NCI-H2171 (cell line): ENCODE results near the gene HEATR5A.
"Not testable (repeated sequence)": the region's sequence is repeated elsewhere in the genome, so short reads cannot be mapped to it uniquely, and the experiment has no call there.

Experiments used
- DNase-seq: peaks from one replicate; lab custom pipeline; 2025; lab: John Stamatoyannopoulos, UW

HEATR5A gene

DNA sequence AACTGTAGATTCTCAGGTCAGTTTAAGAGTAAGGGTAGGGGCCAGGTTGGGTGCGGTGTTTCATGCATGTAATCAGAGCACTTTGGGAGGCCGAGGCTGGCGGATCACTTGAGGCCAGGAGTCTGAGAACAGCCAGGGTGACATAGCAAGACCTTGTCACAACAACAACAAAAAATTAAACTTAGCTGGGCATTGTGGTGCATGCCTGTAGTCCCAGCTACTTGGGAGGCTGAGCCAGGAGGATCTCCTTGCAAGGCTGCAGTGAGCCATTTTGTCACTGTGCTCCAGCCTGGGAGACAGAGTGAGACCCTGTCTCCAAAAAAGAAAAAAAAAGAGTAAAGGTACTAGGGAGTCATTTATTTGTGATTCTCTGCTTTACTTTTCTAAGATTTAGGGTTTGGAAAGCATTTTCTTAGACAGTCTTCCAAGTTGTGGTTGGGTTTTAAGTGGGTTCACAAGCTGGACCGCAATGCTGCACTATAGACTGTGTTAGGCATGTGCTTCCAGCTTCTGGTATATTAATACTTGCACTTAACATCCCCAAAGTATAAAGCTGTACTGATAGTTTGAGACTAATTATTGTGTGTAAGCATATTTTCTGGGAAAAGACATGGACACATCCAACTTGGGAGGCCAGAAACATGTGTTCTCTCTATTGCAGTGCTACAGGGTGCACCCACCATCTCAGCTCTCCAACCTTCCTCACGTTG lies 163.7 kb downstream of the HEATR5A start:
- DNase-seq: no peak

DNA sequence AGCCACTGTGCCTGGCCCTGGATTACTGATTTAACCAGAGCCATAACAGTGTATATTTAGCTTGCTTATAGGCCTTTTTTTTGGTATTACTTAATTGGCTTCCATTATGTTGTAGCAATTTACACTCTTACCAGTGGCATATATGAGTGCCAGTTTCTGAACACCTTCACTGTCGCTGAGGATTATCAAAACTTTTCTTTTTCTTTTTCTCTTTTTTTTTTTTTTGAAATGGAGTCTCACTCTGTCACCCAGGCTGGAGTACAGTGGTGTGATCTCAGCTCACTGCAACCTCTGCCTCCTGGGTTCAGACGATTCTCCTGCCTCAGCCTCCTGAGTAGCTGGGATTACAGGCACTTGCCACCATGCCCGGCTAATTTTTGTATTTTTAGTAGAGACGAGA lies 164.4 kb downstream of the HEATR5A start:
- not testable (repeated sequence) for DNase-seq

DNA sequence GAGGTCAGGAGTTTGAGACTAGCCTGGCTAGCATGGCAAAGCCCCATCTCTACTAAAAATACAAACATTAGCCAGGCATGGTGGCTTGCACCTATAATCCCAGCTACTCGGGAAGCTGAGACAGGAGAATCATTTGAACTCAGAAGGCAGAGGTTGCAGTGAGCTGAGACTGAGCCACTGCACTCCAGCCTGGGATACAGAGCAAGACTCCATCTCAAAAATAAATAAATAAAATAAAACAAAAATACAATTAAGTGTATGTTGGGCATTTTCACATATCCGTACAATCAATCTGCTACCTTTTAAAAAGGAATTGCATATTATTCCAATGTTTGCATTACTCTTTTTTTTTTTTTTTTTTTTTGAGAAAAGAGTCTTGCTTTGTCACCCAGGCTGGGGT lies 165.1 kb downstream of the HEATR5A start:
- no peak for DNase-seq

DNA sequence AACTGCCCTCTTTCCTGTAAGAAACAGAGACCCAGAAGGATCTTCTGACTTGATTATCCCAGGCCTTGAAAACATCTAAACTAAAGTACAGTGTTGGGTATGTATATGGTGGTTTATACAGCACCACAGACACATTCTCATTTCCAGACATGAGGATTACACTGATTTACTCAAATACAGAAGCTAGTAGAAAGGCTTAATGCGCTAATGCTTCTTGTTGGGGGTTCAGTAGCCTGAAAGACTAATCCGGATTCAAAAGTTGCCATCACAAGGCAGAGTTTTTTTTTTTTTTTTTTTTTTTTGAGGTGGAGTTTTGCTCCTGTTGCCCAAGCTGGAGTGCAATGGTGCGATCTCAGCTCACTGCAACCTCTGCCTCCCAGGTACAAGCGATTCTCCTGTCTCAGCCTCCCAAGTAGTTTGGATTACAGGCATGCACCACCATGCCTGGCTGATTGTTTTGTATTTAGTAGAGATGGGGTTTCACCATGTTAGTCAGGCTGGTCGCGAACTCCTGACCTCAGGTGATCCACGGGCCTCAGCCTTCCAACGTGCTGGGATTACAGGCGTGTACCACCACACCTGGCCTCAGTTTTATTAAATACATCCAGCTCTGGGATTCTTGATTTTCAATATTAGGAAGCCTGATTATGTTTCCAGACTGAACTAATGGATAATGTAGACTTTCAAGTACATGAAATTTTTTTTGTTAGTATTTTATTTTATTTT lies 166.4 kb downstream of the HEATR5A start:
- DNase-seq: no peak

DNA sequence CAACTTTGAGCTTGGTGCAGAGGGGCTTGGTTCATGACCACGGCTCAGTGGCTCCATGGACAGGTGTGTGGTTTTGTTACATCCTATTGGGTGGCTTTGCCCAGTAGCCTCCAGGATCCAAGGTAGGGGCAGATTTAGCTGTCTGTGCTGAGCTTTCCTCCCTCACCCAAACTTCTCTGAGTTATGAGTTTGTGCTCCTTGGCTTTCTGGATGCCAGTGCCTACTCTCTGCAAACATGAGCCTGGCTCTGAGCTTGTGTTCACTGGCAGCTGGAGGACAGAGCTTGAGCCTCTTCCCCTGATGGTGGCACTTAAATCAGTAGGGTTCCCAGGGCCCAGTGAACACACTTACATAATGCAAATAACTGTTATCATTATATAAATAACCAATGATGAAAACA lies 167.5 kb downstream of the HEATR5A start:
- DNase-seq: no peak

DNA sequence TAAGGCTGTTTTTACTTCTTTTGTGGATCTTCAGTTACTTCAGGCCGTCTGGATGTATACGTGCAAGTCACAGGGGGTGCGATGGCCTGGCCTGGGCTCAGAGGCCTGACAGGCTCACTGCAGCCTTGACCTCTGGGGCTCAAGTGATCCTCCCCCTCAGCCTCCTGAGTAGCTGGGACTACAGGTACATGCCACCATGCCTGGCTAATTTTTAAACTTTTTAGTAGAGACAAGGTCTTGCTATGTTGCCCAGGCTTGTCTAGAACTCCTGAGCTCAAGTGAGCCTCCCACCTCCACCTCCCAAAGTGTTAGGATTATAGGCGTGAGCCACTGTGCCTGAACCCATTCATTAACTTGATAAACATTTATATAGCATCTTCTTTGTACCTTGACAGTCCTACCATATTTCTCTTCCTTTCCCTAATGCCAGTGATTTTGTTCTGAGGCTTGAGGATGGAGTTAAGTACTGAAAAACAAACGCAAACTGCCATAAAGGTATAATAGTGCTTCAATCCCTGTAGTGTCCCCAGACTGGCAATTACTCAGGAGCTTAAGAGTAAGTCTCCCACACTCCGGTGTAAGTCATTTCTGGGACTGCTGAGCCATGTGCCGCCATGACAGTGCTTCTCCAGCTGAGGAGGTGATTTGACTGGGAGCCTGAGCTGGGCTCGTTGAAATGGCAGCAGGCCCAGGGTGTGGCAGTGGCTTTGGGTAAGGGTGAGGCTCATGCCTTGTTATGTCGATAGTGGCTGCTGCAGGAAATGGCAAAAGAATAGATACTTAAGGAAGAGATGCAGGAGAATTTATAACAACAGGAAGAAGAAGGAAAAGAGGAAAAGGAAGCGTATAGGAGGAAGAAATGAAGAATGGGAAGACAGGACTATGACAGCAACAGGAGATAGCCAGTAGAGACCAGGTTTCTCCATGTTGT lies 169.1 kb downstream of the HEATR5A start:
- no peak for DNase-seq

DNA sequence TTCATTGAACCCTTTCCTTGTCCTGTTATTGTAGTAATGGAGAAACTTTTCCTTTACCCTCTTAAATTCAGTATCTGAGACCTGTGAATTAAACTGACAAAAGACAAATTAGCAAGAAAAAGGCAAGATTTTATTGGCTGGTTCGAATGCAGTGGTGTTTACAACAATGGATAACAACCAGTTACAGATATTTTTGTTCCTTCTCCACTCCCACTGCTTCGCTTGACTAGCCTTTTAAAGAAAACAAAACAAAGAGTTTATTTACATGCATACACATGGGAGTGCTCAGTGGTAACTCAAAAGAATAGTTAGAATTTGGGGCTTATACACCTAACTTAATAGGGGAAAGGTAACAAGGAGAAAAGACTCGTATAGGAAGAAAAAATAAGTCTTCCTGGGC lies 175.7 kb downstream of the HEATR5A start:
- no peak for DNase-seq

DNA sequence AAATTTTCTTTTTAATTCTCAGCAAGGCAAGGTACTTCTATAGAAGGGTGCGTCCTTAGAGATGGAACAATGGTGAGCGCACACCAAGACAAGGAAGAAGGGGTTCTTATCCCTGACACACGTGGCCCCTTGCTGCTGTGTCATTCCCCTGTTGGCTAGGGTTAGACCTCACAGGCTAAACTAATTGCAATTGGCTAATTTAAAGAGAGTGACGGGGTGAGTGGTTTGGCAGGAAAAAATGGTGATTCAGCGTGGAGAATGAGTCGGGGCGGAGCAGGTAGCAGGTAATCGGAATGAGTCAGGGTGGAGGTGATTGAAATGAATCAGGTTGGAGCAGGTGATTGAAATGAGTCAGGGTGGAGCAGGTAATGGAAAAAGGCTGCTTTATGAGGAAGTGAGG lies 176.5 kb downstream of the HEATR5A start:
- no peak for DNase-seq

DNA sequence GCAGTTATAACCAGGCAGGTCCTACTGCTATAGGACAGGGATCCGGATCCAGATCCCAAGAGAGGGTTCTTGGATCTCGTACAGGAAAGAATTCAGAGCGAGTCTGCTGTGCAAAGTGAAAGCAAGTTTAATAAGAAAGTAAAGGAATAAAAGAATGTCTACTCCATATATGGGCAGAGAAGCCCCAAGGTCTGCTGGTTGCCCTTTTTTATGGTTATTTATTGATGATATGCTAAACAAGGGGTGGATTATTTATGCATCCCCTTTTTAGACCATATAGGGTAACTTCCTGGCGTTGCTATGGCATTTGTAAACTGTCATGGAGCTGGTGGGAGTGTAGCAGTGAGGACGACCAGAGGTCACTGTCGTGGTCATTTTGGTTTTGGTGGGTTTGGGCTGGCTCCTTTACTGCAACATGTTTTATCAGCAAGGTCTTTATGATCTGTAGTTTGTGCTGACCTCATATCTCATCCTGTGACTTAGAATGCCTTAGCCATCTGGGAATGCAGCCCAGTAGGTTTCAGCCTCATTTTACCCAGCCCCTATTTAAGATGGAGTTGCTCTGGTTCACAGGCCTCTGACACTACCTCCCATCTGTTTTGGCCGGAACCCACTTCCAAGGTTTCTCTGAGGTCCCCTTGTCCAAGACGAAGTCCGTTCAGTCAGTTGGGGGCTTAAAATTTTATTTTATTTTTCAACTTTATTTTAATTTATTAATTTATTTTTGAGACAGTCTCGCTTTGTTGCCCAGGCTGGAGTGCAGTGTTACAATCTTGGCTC lies 178.0 kb downstream of the HEATR5A start:
- not testable (repeated sequence) for DNase-seq
